CD4-positive, CD25-positive, alpha-beta regulatory T cell (primary cell): ENCODE data around the gene SORBS2. TPM values are rescaled to one million over a fixed set of nuclear protein-coding genes. Genes with fewer than 3 reads are reported as not detected.

ENCODE experiments used
- ATAC-seq, 2 donors: fragments of 150-1000 bp; cut with Tn5 transposase; one replicate each; pipeline ENCODE4 v1.10.0; 2021; ENCODE audit warnings: low read depth in 2 of 2, moderate number of reproducible peaks in 2 of 2, moderate library complexity in 1 of 2
- DNase-seq, 3 donors: peaks; one replicate each; pipeline versions ENCODE4 v3.0.0 to v3.0.0-alpha.2; 2012 to 2022; ENCODE audit warnings: mixed read lengths in 1 of 3
- H3K27ac ChIP-seq: one replicate; pipeline ENCODE4 v1.7.0; 2013; ENCODE audit warnings: mild to moderate bottlenecking, low read length; ENCODE audit not compliant: insufficient read depth, poor library complexity, severe bottlenecking
- H3K27me3 ChIP-seq: one replicate; pipeline ENCODE4 v1.7.0; 2013; ENCODE audit warnings: low read length; ENCODE audit not compliant: control insufficient read depth, insufficient read depth
- H3K36me3 ChIP-seq: one replicate; pipeline ENCODE4 v1.7.0; 2013; ENCODE audit warnings: mild to moderate bottlenecking, low read length, moderate library complexity; ENCODE audit not compliant: control insufficient read depth, insufficient read depth
- H3K4me1 ChIP-seq: 2 replicates; pipeline ENCODE4 v1.7.0; 2013; ENCODE audit warnings: mild to moderate bottlenecking, low read length; ENCODE audit not compliant: insufficient read depth, control insufficient read depth, poor library complexity, severe bottlenecking
- H3K4me3 ChIP-seq: one replicate; pipeline ENCODE4 v1.7.0; 2013; ENCODE audit warnings: low read depth, mild to moderate bottlenecking, low read length, moderate library complexity
- H3K9me3 ChIP-seq, 2 experiments: 1 replicate in 1 of 2; 2 replicates in 1 of 2; pipeline ENCODE4 v1.7.0; 2013; ENCODE audit warnings: low read length in 2 of 2, mild to moderate bottlenecking in 1 of 2, moderate library complexity in 1 of 2; ENCODE audit not compliant: control insufficient read depth in 2 of 2
- H3K27ac Mint-ChIP-seq, 3 donors: one replicate each; pipeline ENCODE4 v1.8.0; 2020 to 2022; ENCODE audit warnings: mild to moderate bottlenecking in 3 of 3, mixed read lengths in 3 of 3, moderate library complexity in 2 of 3
- H3K27me3 Mint-ChIP-seq: one replicate; pipeline ENCODE4 v1.8.0; 2022; ENCODE audit warnings: mild to moderate bottlenecking, mixed read lengths
- H3K36me3 Mint-ChIP-seq: one replicate; pipeline ENCODE4 v1.8.0; 2020; ENCODE audit warnings: mixed read lengths
- H3K4me1 Mint-ChIP-seq, 4 donors: one replicate each; pipeline ENCODE4 v1.8.0; 2020 to 2022; ENCODE audit warnings: mixed read lengths in 4 of 4, mild to moderate bottlenecking in 1 of 4
- H3K4me3 Mint-ChIP-seq, 4 donors: one replicate each; pipeline ENCODE4 v1.8.0; 2020 to 2022; ENCODE audit warnings: mild to moderate bottlenecking in 4 of 4, mixed read lengths in 4 of 4, moderate library complexity in 3 of 4
- H3K9me3 Mint-ChIP-seq, 7 donors: one replicate each; pipeline ENCODE4 v1.8.0; 2020 to 2022; ENCODE audit warnings: mixed read lengths in 7 of 7, mild to moderate bottlenecking in 3 of 7, moderate library complexity in 2 of 7
- polyA plus RNA-seq, 4 donors: library from polyadenylated mRNA; unstranded; fragments of 300-500 nt; fragmentation: Illumina TruSeq; gene quantifications; one replicate each; pipeline ENCODE4 v1.2.3, GENCODE V29; 2021
- total RNA-seq: library from RNA; stranded (reverse); gene quantifications from one replicate; pipeline ENCODE4 v1.2.3, GENCODE V29; 2022

Gene SORBS2
- total and polyA plus RNA-seq, 5 donors from 2014 or later: 0.07 TPM; not detected in 4

DNA sequence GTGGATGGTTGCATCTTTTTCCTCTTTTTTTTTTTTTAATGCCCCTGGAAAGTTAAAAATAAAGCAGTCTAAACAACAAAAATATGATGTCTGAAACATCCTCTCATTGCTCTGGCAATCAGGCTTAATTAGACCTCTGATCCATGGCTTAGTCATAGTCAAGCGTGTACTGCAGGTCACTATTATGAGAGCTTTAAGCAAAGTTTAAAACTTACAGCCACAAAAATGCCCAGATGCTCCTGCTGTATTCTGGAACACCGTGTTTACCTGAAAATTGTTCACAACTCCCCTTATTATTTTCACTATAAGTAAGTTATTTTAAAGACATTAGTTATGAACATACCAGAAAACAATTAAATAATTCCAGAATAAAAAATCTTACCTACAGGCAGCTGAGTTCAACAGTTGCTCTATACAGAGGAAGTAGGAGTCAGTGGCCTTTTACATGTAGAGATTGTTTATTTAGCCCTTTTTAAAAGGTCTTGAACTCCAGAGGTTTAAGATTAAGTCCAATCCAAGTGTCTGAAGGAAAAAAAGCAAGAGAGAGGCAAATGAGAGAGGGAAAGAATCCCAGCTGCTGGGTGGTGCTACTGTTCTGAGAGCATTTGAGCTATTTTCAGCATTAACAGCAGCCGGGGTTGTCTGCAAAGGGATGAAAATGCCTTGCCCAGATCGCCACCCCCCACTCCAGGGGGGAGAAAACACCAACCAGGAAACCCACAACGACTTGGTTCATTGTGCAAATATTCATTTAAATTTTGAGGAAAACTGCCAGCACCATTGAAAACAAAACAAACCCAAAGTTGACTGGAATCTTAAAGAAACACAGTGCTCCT lies 36.9 kb downstream of the SORBS2 start:
- Histone ChIP-seq H3K9me3 (peaks cover 0 to under 1% of the 10 kb centered on the region in 2 experiments), H3K36me3 (no peaks in the 10 kb centered on the region), H3K4me3 (no peak overlapping the region), H3K27ac (no peak overlapping the region), H3K27me3 (no peaks in the 10 kb centered on the region), H3K4me1 (no peaks in the 10 kb centered on the region)
- H3K4me1 Mint-ChIP-seq: peaks cover 0 to 2% (median 0%) of the 10 kb centered on the region in 4 donors
- H3K9me3 Mint-ChIP-seq: peaks cover 0 to 5% (median 3%) of the 10 kb centered on the region in 7 donors
- no peaks in the 10 kb centered on the region for H3K27me3 Mint-ChIP-seq
- H3K27ac Mint-ChIP-seq: no peak overlapping the region
- DNase-seq (no peak), ATAC-seq (no peak)
- H3K4me3 Mint-ChIP-seq: no peak overlapping the region
- no peaks in the 10 kb centered on the region for H3K36me3 Mint-ChIP-seq

DNA sequence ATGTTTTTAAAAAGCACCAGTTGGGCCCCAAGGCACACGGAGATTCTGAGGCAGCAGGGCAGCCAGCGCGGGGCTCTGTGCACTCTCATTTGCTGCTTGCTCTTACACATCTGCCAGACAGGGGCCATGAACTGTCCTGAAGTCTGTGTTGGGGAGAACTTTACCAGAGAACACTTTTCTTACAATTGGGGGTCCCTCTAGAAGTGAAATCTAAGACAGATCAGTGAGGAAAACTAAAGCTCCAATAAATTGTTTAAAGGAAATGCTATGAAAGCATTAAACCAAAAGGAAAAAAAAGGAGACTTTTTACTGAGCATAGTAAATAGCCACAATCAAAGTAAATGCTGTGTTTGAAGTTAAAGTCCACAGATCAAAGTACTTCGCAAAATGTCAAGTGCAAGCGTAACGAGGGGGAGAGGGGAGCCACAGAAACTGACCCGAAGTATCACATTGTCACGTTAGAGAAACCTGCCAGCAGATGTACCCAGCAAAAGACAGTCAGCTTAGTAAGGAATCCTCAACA lies 37.8 kb downstream of the SORBS2 start:
- Histone ChIP-seq H3K4me1 (no peaks in the 10 kb centered on the region), H3K9me3 (peaks cover 0 to 4% of the 10 kb centered on the region in 2 experiments), H3K36me3 (no peaks in the 10 kb centered on the region), H3K4me3 (no peak overlapping the region), H3K27me3 (no peaks in the 10 kb centered on the region), H3K27ac (no peak overlapping the region)
- Mint-ChIP-seq H3K4me3 (no peak overlapping the region), H3K36me3 (no peaks in the 10 kb centered on the region), H3K27me3 (no peaks in the 10 kb centered on the region), H3K27ac (no peak overlapping the region), H3K9me3 (peaks cover 0 to 4% (median 3%) of the 10 kb centered on the region in 7 donors), H3K4me1 (peaks cover 0 to 2% (median 0%) of the 10 kb centered on the region in 4 donors)
- no peak for ATAC-seq
- no peak for DNase-seq

DNA sequence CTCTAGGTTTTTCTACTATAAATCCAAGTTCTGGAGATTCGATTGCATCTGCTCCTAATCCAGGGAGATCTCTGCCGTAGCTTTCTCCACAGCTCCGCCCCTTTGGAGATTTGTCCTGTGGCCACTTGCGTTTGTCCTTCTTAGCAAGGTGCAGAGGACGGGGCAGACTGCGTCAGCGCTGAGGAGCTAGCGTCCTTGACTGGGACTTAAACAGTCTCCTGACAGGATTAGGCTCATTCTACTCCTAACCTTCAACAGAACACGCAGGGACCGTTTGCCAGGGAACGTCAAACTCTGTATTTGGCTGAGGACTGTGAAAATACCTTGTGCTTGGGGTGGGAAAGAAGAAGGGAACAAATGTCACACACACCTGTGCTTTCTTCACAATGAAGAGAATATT lies 38.6 kb downstream of the SORBS2 start:
- H3K27me3 Mint-ChIP-seq: no peaks in the 10 kb centered on the region
- no peaks in the 10 kb centered on the region for H3K36me3 Mint-ChIP-seq
- peaks cover 0 to 4% (median 3%) of the 10 kb centered on the region in 7 donors for H3K9me3 Mint-ChIP-seq
- Histone ChIP-seq H3K9me3 (peaks cover 0 to 4% of the 10 kb centered on the region in 2 experiments), H3K27me3 (no peaks in the 10 kb centered on the region), H3K36me3 (no peaks in the 10 kb centered on the region), H3K4me3 (no peak overlapping the region), H3K27ac (no peak overlapping the region), H3K4me1 (no peaks in the 10 kb centered on the region)
- ATAC-seq (no peak), DNase-seq (no peak)
- H3K27ac Mint-ChIP-seq: no peak overlapping the region
- H3K4me1 Mint-ChIP-seq: peaks cover 0 to 2% (median 0%) of the 10 kb centered on the region in 4 donors
- H3K4me3 Mint-ChIP-seq: no peak overlapping the region

DNA sequence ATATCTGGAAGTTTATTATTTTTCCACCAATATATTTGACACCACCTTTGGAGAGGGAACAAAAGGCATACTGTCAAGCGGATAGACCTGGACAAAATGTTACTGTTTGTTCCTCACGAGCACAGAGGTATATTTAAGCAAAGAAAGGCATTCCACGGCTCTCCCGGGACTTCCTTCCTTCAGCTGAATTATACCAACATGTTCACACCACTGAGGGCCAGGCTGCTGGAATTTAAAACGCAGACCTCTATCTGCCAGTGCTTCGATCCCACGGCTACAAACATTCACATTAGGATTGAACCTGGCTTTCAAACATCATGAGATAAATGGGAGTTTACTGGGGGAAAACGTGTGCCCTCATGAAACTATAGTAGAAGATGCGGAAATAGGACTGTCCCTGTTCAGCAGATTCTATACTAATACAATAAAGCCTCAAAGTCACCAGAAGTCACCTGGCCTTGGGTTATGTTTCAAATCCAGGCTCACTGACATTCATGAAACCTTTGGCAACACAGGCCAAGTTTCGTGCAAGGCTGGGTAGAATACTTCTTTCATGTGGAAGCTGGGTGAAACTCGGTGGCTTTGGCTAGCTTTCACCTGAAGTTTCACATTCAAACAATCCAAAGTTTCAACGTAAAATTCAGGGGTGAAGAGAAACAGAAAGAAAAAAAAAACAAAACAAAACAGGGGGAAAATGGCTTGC lies 39.5 kb downstream of the SORBS2 start:
- no peak overlapping the region for H3K4me3 Mint-ChIP-seq

DNA sequence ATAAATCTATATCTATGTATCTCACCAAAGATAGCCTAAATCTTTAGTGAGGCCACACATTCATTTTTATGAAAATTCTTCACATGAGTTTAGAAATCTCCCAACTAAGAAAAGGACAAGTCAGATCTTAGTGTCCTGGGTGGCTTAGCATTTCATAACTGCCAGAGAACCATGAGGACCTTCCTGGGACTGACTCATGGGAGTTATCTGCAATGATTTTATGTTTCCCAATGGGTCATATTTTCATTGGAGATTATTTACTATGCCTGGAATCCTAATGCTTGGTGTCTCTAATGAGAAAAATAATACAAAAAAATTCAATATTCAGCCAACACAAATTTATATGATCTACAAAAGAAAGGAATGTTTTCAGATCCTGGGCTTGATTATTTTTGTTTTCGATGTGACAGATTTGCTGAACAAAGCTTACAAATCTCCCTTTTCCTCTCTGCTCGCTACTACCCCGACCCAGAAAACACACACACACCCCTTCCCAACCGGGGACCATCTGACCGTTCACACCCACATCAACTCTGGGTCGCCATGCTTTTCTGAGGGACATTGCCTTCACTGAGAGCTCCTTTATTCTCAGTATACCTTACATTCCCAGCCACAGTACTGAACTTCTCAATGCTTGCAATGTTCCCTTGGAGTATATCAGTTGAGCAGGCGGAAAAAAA lies 40.1 kb downstream of the SORBS2 start:
- H3K27ac ChIP-seq: no peak overlapping the region
- H3K4me1 Mint-ChIP-seq: peaks cover 0 to 2% (median 0%) of the 10 kb centered on the region in 4 donors
- peaks cover 0 to 4% of the 10 kb centered on the region in 2 experiments for H3K9me3 ChIP-seq
- H3K27ac Mint-ChIP-seq: no peak overlapping the region
- no peaks in the 10 kb centered on the region for H3K36me3 Mint-ChIP-seq
- H3K4me1 ChIP-seq: no peaks in the 10 kb centered on the region
- peaks cover 0 to 4% (median 3%) of the 10 kb centered on the region in 7 donors for H3K9me3 Mint-ChIP-seq
- H3K4me3 ChIP-seq: no peak overlapping the region
- H3K27me3 Mint-ChIP-seq: peaks cover 6% of the 10 kb centered on the region
- DNase-seq: no peak
- no peaks in the 10 kb centered on the region for H3K27me3 ChIP-seq
- H3K4me3 Mint-ChIP-seq: no peak overlapping the region
- H3K36me3 ChIP-seq: no peaks in the 10 kb centered on the region
- no peak for ATAC-seq

More for the DNA sequence above, 39.5 kb downstream of the SORBS2 start:
- no peak overlapping the region for H3K27ac ChIP-seq
- H3K9me3 Mint-ChIP-seq: peaks cover 0 to 4% (median 3%) of the 10 kb centered on the region in 7 donors
- no peaks in the 10 kb centered on the region for H3K4me1 ChIP-seq
- H3K27ac Mint-ChIP-seq: no peak overlapping the region
- H3K9me3 ChIP-seq: peaks cover 0 to 4% of the 10 kb centered on the region in 2 experiments
- no peaks in the 10 kb centered on the region for H3K36me3 ChIP-seq
- H3K27me3 Mint-ChIP-seq: peaks cover 6% of the 10 kb centered on the region
- H3K27me3 ChIP-seq: no peaks in the 10 kb centered on the region
- no peak overlapping the region for H3K4me3 ChIP-seq
- ATAC-seq: no peak
- peaks cover 0 to 2% (median 0%) of the 10 kb centered on the region in 4 donors for H3K4me1 Mint-ChIP-seq
- DNase-seq: no peak
- H3K36me3 Mint-ChIP-seq: no peaks in the 10 kb centered on the region

GRCh38 chr4:185767528-185767927 lies 44.5 kb downstream of the SORBS2 start:
- Mint-ChIP-seq H3K27ac (no peak overlapping the region), H3K9me3 (peaks cover 0 to 4% (median 3%) of the 10 kb centered on the region in 7 donors), H3K4me3 (no peak overlapping the region), H3K4me1 (no peaks in the 10 kb centered on the region), H3K27me3 (peaks cover 6% of the 10 kb centered on the region), H3K36me3 (no peaks in the 10 kb centered on the region)
- Histone ChIP-seq H3K36me3 (no peaks in the 10 kb centered on the region), H3K4me1 (no peaks in the 10 kb centered on the region), H3K4me3 (no peak overlapping the region), H3K9me3 (peaks cover 0 to 4% of the 10 kb centered on the region in 2 experiments), H3K27ac (no peak overlapping the region), H3K27me3 (no peaks in the 10 kb centered on the region)
- DNase-seq (no peak), ATAC-seq (no peak)

GRCh38 chr4:185764876-185765275 lies 47.1 kb downstream of the SORBS2 start:
- no peak for ATAC-seq
- no peak overlapping the region for H3K27ac Mint-ChIP-seq
- H3K27me3 Mint-ChIP-seq: peaks cover 11% of the 10 kb centered on the region
- H3K36me3 Mint-ChIP-seq: no peaks in the 10 kb centered on the region
- Histone ChIP-seq H3K27ac (no peak overlapping the region), H3K9me3 (peaks cover 0 to 2% of the 10 kb centered on the region in 2 experiments), H3K27me3 (no peaks in the 10 kb centered on the region), H3K4me3 (no peak overlapping the region), H3K36me3 (no peaks in the 10 kb centered on the region), H3K4me1 (no peaks in the 10 kb centered on the region)
- no peaks in the 10 kb centered on the region for H3K4me1 Mint-ChIP-seq
- H3K9me3 Mint-ChIP-seq: peaks cover 0 to 3% (median 0%) of the 10 kb centered on the region in 7 donors
- H3K4me3 Mint-ChIP-seq: no peak overlapping the region
- DNase-seq: no peak
